Adrenal gland (tissue), 5 donors: ENCODE measurements around the gene CAT.

Source experiments
- CTCF ChIP-seq, 6 experiments: fragments of 450-650 bp in 4 of 6; fragments of 200-600 bp in 2 of 6; sonication (generic) in 1 of 6; IDR thresholded peaks; 1 replicate in 5 of 6; 2 replicates in 1 of 6; pipeline versions ENCODE4 v1.5.1 to v1.8.0; 2016 to 2021; ENCODE audit warnings: antibody characterized with exemption in 6 of 6, mild to moderate bottlenecking in 2 of 6, moderate library complexity in 1 of 6
- POLR2A ChIP-seq, 2 donors: fragments of 450-650 bp; IDR thresholded peaks; one replicate each; pipeline ENCODE4 v1.6.1; 2017; ENCODE audit warnings: antibody characterized with exemption in 2 of 2, mild to moderate bottlenecking in 2 of 2, moderate library complexity in 1 of 2
- donor health status: DM: no; HTN: no; CAD: no.

DNA sequence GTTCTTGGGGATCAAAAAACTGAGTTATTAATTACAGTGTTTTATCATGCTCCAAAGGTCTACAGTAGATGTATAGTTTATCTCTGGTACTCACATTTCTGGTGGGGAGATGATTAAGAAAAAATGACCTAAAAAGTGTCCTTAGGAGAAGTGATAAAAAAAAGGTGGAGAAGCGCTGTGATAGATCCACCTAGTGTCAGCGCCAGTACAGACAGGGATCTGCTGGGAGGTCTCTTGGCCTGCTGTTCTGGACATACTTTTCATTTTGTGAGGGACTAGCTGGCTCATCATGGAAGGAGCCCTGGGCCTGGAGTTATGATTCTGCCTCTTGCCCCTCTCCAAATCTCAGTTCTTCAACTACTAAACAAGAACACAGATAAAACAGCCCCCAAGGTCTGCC lies 71.9 kb downstream of the CAT start:
- no peak for TF ChIP-seq CTCF (IDR thresholded peaks at IDR 0.05)
- no peak for TF ChIP-seq POLR2A (IDR thresholded peaks at IDR 0.05)
